ENCODE results near the gene AAGAB.

AAGAB gene

GRCh38 chr15:67177752-67178151 lies 76.7 kb downstream of the AAGAB start:
- Histone ChIP-seq H3K4me1 (ENCODE audit: control insufficient read depth in 5 of 5, insufficient read depth in 5 of 5, low read length in 5 of 5) (peaks cover 6 to 34% (median 22%) of the 10 kb centered on the region in 5 donors), H3K9ac (ENCODE audit: low read length in 5 of 5) (no peak overlapping the region), H3K27ac (ENCODE audit: low read depth, low read length) (peak overlapping the region; percentile 37), H3K4me3 (ENCODE audit: low read depth in 1 of 5, low read length in 5 of 5) (no peak overlapping the region), H3K9me3 (ENCODE audit: control insufficient read depth in 5 of 5, low read length in 5 of 5) (no peaks in the 10 kb centered on the region), H3K27me3 (ENCODE audit: control insufficient read depth in 5 of 5, insufficient read depth in 4 of 5, low read length in 5 of 5) (no peaks in the 10 kb centered on the region), H3K36me3 (ENCODE audit: control insufficient read depth in 5 of 5, insufficient read depth in 5 of 5, low read length in 5 of 5) (peaks cover 2 to 67% (median 42%) of the 10 kb centered on the region in 5 donors)

GRCh38 chr15:67176195-67176971 lies 78.1 kb downstream of the AAGAB start:
- peaks cover 0 to 68% (median 47%) of the 10 kb centered on the region in 5 donors for H3K36me3 ChIP-seq (ENCODE audit: control insufficient read depth in 5 of 5, insufficient read depth in 5 of 5, low read length in 5 of 5)
- H3K4me1 ChIP-seq (ENCODE audit: control insufficient read depth in 5 of 5, insufficient read depth in 5 of 5, low read length in 5 of 5) = peaks cover 6 to 34% (median 22%) of the 10 kb centered on the region in 5 donors
- no peaks in the 10 kb centered on the region for H3K27me3 ChIP-seq (ENCODE audit: control insufficient read depth in 5 of 5, insufficient read depth in 4 of 5, low read length in 5 of 5)
- H3K9me3 ChIP-seq (ENCODE audit: control insufficient read depth in 5 of 5, low read length in 5 of 5) = no peaks in the 10 kb centered on the region
- peak overlapping the region in 2 of 5 donors; percentile 3 to 45 for H3K9ac ChIP-seq (ENCODE audit: low read length in 5 of 5)
- peak overlapping the region; percentile 67 for H3K27ac ChIP-seq (ENCODE audit: low read depth, low read length)
- peak overlapping the region in 3 of 5 donors; percentile 11 to 37 (median 36) for H3K4me3 ChIP-seq (ENCODE audit: low read depth in 1 of 5, low read length in 5 of 5)

DNA sequence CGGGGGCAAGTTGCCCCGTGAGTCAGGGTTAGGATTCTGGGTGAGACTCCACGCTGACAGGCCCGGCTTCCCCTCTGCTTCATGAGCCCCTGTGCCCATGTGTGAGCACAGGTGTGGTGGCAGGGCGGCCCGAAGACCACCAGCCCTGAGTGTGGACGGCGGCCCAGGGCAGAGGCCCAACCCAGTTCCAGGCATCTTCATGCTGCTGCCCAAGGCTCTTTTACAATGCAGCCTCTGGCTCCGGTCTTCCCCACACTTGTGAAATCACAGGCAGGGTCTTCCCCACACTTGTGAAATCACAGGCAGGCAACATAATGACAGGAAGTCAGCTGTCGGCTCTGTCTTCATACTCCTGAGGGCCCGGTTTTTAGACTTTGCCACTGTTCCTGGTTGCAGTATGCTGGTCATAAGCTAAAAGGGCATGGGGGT lies 78.8 kb downstream of the AAGAB start:
- H3K27ac ChIP-seq (ENCODE audit: low read depth, low read length) = peak overlapping the region; percentile 67
- no peaks in the 10 kb centered on the region for H3K27me3 ChIP-seq (ENCODE audit: control insufficient read depth in 5 of 5, insufficient read depth in 4 of 5, low read length in 5 of 5)
- peak overlapping the region in 3 of 5 donors; percentile 3 to 45 (median 38) for H3K9ac ChIP-seq (ENCODE audit: low read length in 5 of 5)
- H3K4me3 ChIP-seq (ENCODE audit: low read depth in 1 of 5, low read length in 5 of 5) = peak overlapping the region in 1 of 5 donors; percentile 37
- peaks cover 5 to 70% (median 46%) of the 10 kb centered on the region in 5 donors for H3K36me3 ChIP-seq (ENCODE audit: control insufficient read depth in 5 of 5, insufficient read depth in 5 of 5, low read length in 5 of 5)
- H3K4me1 ChIP-seq (ENCODE audit: control insufficient read depth in 5 of 5, insufficient read depth in 5 of 5, low read length in 5 of 5) = peaks cover 6 to 34% (median 22%) of the 10 kb centered on the region in 5 donors
- no peaks in the 10 kb centered on the region for H3K9me3 ChIP-seq (ENCODE audit: control insufficient read depth in 5 of 5, low read length in 5 of 5)

DNA sequence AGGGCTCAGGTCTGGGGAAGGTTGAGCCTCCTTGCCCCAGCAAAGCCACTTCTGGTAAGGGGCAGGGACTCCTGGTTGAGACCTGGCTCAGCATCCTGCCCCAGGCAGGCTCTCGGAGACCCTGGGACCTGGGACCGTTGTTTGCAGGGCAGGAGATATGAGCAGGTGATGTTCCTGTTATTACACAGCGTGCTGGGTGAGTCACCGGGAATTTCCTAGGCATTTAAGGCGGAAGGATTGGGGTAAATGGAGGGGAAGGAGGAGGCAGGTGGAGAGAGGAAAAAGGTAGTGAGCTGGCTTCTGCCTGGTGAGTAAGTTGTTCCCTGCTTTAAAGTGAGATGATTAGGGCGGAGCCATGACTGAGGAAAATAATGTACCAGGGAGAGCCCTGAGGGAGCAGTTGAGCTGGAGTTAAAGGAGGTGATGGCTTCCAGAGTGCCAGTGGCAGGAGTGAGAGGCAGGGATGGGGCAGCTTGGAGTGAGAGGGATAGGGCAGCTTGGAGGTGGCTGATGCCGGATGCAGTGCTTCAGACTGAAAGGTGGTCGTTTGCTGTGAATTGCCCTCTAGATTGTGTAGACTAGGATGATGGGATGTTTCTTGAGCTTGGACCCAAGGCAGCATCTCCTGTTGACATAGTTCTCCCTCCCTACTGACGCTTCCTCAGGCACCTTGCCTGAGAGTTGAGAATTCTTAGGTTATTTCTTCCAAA lies 79.4 kb downstream of the AAGAB start:
- peak overlapping the region; percentile 67 for H3K27ac ChIP-seq (ENCODE audit: low read depth, low read length)
- peaks cover 5 to 72% (median 49%) of the 10 kb centered on the region in 5 donors for H3K36me3 ChIP-seq (ENCODE audit: control insufficient read depth in 5 of 5, insufficient read depth in 5 of 5, low read length in 5 of 5)
- peak overlapping the region in 2 of 5 donors; percentile 27 to 38 for H3K9ac ChIP-seq (ENCODE audit: low read length in 5 of 5)

GRCh38 chr15:67174446-67174845 lies 80.0 kb downstream of the AAGAB start:
- Histone ChIP-seq H3K4me1 (ENCODE audit: control insufficient read depth in 5 of 5, insufficient read depth in 5 of 5, low read length in 5 of 5) (peaks cover 6 to 34% (median 22%) of the 10 kb centered on the region in 5 donors), H3K27ac (ENCODE audit: low read depth, low read length) (no peak overlapping the region), H3K36me3 (ENCODE audit: control insufficient read depth in 5 of 5, insufficient read depth in 5 of 5, low read length in 5 of 5) (peaks cover 5 to 70% (median 43%) of the 10 kb centered on the region in 5 donors), H3K4me3 (ENCODE audit: low read depth in 1 of 5, low read length in 5 of 5) (no peak overlapping the region), H3K9me3 (ENCODE audit: control insufficient read depth in 5 of 5, low read length in 5 of 5) (no peaks in the 10 kb centered on the region), H3K9ac (ENCODE audit: low read length in 5 of 5) (no peak overlapping the region), H3K27me3 (ENCODE audit: control insufficient read depth in 5 of 5, insufficient read depth in 4 of 5, low read length in 5 of 5) (no peaks in the 10 kb centered on the region)

More for the DNA sequence above, 79.4 kb downstream of the AAGAB start:
- no peaks in the 10 kb centered on the region for H3K27me3 ChIP-seq (ENCODE audit: control insufficient read depth in 5 of 5, insufficient read depth in 4 of 5, low read length in 5 of 5)
- H3K4me3 ChIP-seq (ENCODE audit: low read depth in 1 of 5, low read length in 5 of 5) = no peak overlapping the region
- H3K4me1 ChIP-seq (ENCODE audit: control insufficient read depth in 5 of 5, insufficient read depth in 5 of 5, low read length in 5 of 5) = peaks cover 6 to 34% (median 22%) of the 10 kb centered on the region in 5 donors
- no peaks in the 10 kb centered on the region for H3K9me3 ChIP-seq (ENCODE audit: control insufficient read depth in 5 of 5, low read length in 5 of 5)

GRCh38 chr15:67173786-67174185 lies 80.7 kb downstream of the AAGAB start:
- no peak overlapping the region for H3K27ac ChIP-seq (ENCODE audit: low read depth, low read length)
- H3K9ac ChIP-seq (ENCODE audit: low read length in 5 of 5) = no peak overlapping the region
- no peaks in the 10 kb centered on the region for H3K27me3 ChIP-seq (ENCODE audit: control insufficient read depth in 5 of 5, insufficient read depth in 4 of 5, low read length in 5 of 5)
- peaks cover 5 to 70% (median 42%) of the 10 kb centered on the region in 5 donors for H3K36me3 ChIP-seq (ENCODE audit: control insufficient read depth in 5 of 5, insufficient read depth in 5 of 5, low read length in 5 of 5)
- H3K4me1 ChIP-seq (ENCODE audit: control insufficient read depth in 5 of 5, insufficient read depth in 5 of 5, low read length in 5 of 5) = peaks cover 6 to 35% (median 26%) of the 10 kb centered on the region in 5 donors
- H3K4me3 ChIP-seq (ENCODE audit: low read depth in 1 of 5, low read length in 5 of 5) = no peak overlapping the region
- H3K9me3 ChIP-seq (ENCODE audit: control insufficient read depth in 5 of 5, low read length in 5 of 5) = no peaks in the 10 kb centered on the region

DNA sequence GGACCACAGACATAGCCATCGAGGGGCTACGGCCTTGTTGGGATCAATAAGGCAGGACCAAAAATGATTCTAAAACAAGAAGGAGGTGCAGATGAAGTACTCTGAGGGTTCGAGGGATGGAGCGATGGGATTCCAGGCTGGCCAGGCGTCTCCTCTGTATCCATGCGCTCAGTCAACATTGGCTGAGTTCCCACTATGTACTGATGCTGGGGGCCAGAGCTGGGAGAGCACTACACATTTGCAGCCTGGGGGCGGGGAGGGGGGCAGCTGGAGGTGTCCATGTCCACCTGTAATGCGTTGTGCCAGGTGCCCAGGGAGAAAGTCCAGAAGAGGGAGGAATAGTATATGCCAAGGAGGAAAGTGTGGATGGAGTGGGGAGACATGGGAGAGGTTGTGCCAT lies 81.5 kb downstream of the AAGAB start:
- Histone ChIP-seq H3K9me3 (ENCODE audit: control insufficient read depth in 5 of 5, low read length in 5 of 5) (no peaks in the 10 kb centered on the region), H3K4me3 (ENCODE audit: low read depth in 1 of 5, low read length in 5 of 5) (no peak overlapping the region), H3K9ac (ENCODE audit: low read length in 5 of 5) (no peak overlapping the region), H3K36me3 (ENCODE audit: control insufficient read depth in 5 of 5, insufficient read depth in 5 of 5, low read length in 5 of 5) (peaks cover 5 to 71% (median 45%) of the 10 kb centered on the region in 5 donors), H3K27ac (ENCODE audit: low read depth, low read length) (no peak overlapping the region), H3K27me3 (ENCODE audit: control insufficient read depth in 5 of 5, insufficient read depth in 4 of 5, low read length in 5 of 5) (no peaks in the 10 kb centered on the region), H3K4me1 (ENCODE audit: control insufficient read depth in 5 of 5, insufficient read depth in 5 of 5, low read length in 5 of 5) (peaks cover 10 to 36% (median 34%) of the 10 kb centered on the region in 5 donors)

DNA sequence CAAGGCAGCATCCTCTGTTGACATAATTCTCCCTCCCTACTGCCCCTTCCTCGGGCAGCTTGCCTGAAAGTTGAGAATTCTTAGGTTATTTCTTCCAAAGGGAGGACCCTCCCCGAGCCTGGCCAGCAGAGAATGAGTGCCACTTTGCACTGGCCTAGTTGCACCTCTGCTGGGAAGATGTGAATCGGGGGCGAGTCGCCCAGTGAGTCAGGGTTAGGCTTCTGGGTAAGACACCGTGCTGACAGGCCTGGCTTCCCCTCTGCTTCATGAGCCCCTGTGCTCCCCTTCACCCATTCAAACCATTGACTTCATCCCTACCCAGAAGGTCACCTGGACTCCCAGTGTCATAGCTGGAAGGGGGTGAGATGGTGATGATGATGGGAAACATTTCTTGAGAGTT lies 82.3 kb downstream of the AAGAB start:
- Histone ChIP-seq H3K4me1 (ENCODE audit: control insufficient read depth in 5 of 5, insufficient read depth in 5 of 5, low read length in 5 of 5) (peaks cover 10 to 42% (median 39%) of the 10 kb centered on the region in 5 donors), H3K27ac (ENCODE audit: low read depth, low read length) (no peak overlapping the region), H3K36me3 (ENCODE audit: control insufficient read depth in 5 of 5, insufficient read depth in 5 of 5, low read length in 5 of 5) (peaks cover 5 to 74% (median 53%) of the 10 kb centered on the region in 5 donors), H3K9me3 (ENCODE audit: control insufficient read depth in 5 of 5, low read length in 5 of 5) (no peaks in the 10 kb centered on the region), H3K4me3 (ENCODE audit: low read depth in 1 of 5, low read length in 5 of 5) (no peak overlapping the region), H3K27me3 (ENCODE audit: control insufficient read depth in 5 of 5, insufficient read depth in 4 of 5, low read length in 5 of 5) (no peaks in the 10 kb centered on the region), H3K9ac (ENCODE audit: low read length in 5 of 5) (no peak overlapping the region)

- Histone ChIP-seq H3K9ac (ENCODE audit: low read length in 5 of 5) (no peak overlapping the region), H3K4me3 (ENCODE audit: low read depth in 1 of 5, low read length in 5 of 5) (no peak overlapping the region), H3K36me3 (ENCODE audit: control insufficient read depth in 5 of 5, insufficient read depth in 5 of 5, low read length in 5 of 5) (peaks cover 5 to 81% (median 60%) of the 10 kb centered on the region in 5 donors), H3K9me3 (ENCODE audit: control insufficient read depth in 5 of 5, low read length in 5 of 5) (no peaks in the 10 kb centered on the region), H3K27ac (ENCODE audit: low read depth, low read length) (no peak overlapping the region), H3K4me1 (ENCODE audit: control insufficient read depth in 5 of 5, insufficient read depth in 5 of 5, low read length in 5 of 5) (peaks cover 10 to 36% (median 34%) of the 10 kb centered on the region in 5 donors), H3K27me3 (ENCODE audit: control insufficient read depth in 5 of 5, insufficient read depth in 4 of 5, low read length in 5 of 5) (no peaks in the 10 kb centered on the region)
These were observed 83.0 kb downstream of the AAGAB start for GRCh38 chr15:67171471-67171870.

All from subcutaneous abdominal adipose tissue (tissue), 5 donors.